ENCODE measurements around the gene MAP2K5.

GRCh38 chr15:67805666-67806516 is 263.4 kb downstream of the MAP2K5 start:
- TF ChIP-seq EP300 (IDR thresholded peaks at IDR 0.05) (no peak), CTCF (IDR thresholded peaks at IDR 0.05) (no peak), POLR2A (IDR thresholded peaks at IDR 0.05) (no peak)

All from tibial nerve (tissue), 4 donors.